ENCODE data around the gene SEMA3E. TPM values are rescaled to one million over a fixed set of nuclear protein-coding genes. Genes with fewer than 3 reads are reported as not detected.
"Not testable (repeated sequence)": the region's sequence is repeated elsewhere in the genome, so short reads cannot be mapped to it uniquely, and the experiment has no call there.

SEMA3E gene
- total RNA-seq, 1 donor from 2014 or later = 0.96 TPM

DNA sequence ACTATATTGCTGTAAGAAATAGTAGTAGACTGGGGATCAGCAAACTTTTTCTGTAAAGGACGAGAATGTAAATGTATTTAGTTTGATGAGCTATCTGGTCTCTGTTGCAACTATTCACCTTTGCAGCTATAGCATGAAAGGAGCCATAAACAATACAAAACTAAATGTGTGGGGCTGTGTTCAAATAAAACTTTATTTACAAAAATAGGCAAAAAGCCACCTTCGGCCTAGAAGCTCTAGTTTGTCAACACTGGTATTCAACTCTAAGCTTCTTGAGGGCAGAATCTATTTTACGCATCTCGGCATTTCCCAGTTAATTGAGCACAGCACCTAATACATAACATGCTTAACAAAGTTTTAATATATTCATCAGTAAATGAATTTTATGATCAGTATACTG lies 181.4 kb downstream of the SEMA3E start:
- Mint-ChIP-seq H3K4me1 (ENCODE audit: low read depth, unreplicated experiment) (peaks cover 9% of the 10 kb centered on the region), H3K36me3 (ENCODE audit: unreplicated experiment) (no peaks in the 10 kb centered on the region), H3K27me3 (ENCODE audit: unreplicated experiment) (peaks cover 3% of the 10 kb centered on the region), H3K4me3 (ENCODE audit: unreplicated experiment) (no peak overlapping the region), H3K27ac (ENCODE audit: unreplicated experiment) (no peak overlapping the region), H3K9me3 (ENCODE audit: unreplicated experiment) (no peaks in the 10 kb centered on the region)
- DNase-seq = no peak
- TF ChIP-seq, protein P1, sequence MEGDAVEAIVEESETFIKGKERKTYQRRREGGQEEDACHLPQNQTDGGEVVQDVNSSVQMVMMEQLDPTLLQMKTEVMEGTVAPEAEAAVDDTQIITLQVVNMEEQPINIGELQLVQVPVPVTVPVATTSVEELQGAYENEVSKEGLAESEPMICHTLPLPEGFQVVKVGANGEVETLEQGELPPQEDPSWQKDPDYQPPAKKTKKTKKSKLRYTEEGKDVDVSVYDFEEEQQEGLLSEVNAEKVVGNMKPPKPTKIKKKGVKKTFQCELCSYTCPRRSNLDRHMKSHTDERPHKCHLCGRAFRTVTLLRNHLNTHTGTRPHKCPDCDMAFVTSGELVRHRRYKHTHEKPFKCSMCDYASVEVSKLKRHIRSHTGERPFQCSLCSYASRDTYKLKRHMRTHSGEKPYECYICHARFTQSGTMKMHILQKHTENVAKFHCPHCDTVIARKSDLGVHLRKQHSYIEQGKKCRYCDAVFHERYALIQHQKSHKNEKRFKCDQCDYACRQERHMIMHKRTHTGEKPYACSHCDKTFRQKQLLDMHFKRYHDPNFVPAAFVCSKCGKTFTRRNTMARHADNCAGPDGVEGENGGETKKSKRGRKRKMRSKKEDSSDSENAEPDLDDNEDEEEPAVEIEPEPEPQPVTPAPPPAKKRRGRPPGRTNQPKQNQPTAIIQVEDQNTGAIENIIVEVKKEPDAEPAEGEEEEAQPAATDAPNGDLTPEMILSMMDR (IDR thresholded peaks at IDR 0.05; ENCODE audit: partially characterized antibody, unreplicated experiment) = no peak

GRCh38 chr7:83466956-83467355 lies 182.0 kb downstream of the SEMA3E start:
- H3K9me3 Mint-ChIP-seq (ENCODE audit: unreplicated experiment) = no peaks in the 10 kb centered on the region
- H3K4me1 Mint-ChIP-seq (ENCODE audit: low read depth, unreplicated experiment) = peaks cover 9% of the 10 kb centered on the region
- no peak overlapping the region for H3K27ac Mint-ChIP-seq (ENCODE audit: unreplicated experiment)
- H3K36me3 Mint-ChIP-seq (ENCODE audit: unreplicated experiment) = no peaks in the 10 kb centered on the region
- TF ChIP-seq, protein P1 (IDR thresholded peaks at IDR 0.05; ENCODE audit: partially characterized antibody, unreplicated experiment) = no peak
- DNase-seq = no peak
- H3K27me3 Mint-ChIP-seq (ENCODE audit: unreplicated experiment) = peaks cover 3% of the 10 kb centered on the region
- H3K4me3 Mint-ChIP-seq (ENCODE audit: unreplicated experiment) = no peak overlapping the region

DNA sequence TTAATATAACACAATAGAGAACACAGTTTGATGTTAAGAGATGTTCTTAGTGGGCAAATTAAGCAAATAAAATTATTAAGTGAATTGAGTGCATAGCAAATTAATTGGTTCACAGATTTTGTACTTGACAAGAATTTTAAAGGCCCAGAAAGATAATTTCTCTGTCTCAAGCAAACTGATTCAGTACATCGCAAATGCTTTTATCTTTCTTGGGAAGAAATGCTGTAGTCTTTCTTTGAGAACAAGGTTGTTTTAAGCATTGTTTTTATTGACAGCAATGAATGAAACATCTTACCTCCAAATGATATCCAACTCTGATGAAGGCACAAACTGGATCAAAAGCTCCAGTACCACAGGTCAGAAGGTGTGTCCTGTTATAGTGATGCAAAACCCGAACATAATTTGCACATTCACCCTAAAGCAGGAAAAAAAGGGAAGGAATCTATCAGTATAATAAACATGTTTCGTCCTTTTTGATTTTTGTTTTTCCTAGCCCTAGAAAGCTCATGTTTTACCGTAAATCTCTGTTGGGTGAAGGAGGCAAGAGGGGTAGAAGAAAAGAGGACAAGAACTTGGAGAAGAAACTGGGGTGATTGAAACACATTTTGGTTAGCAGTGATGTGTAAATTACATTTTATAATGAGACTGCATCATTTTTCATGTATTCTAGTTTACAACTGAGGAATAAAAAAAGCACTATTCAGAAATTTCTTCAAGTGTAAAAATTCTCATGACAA lies 182.6 kb downstream of the SEMA3E start:
- no peak for DNase-seq
- Mint-ChIP-seq H3K4me3 (ENCODE audit: unreplicated experiment) (no peak overlapping the region), H3K27ac (ENCODE audit: unreplicated experiment) (no peak overlapping the region), H3K4me1 (ENCODE audit: low read depth, unreplicated experiment) (peaks cover 9% of the 10 kb centered on the region), H3K27me3 (ENCODE audit: unreplicated experiment) (peaks cover 3% of the 10 kb centered on the region), H3K36me3 (ENCODE audit: unreplicated experiment) (no peaks in the 10 kb centered on the region), H3K9me3 (ENCODE audit: unreplicated experiment) (no peaks in the 10 kb centered on the region)
- TF ChIP-seq, protein P1 (IDR thresholded peaks at IDR 0.05; ENCODE audit: partially characterized antibody, unreplicated experiment) = no peak

GRCh38 chr7:83465643-83466042 lies 183.3 kb downstream of the SEMA3E start:
- H3K9me3 Mint-ChIP-seq (ENCODE audit: unreplicated experiment) = no peaks in the 10 kb centered on the region
- peaks cover 6% of the 10 kb centered on the region for H3K27me3 Mint-ChIP-seq (ENCODE audit: unreplicated experiment)
- H3K4me3 Mint-ChIP-seq (ENCODE audit: unreplicated experiment) = no peak overlapping the region
- no peak overlapping the region for H3K27ac Mint-ChIP-seq (ENCODE audit: unreplicated experiment)
- H3K4me1 Mint-ChIP-seq (ENCODE audit: low read depth, unreplicated experiment) = peaks cover 16% of the 10 kb centered on the region
- no peak for DNase-seq
- no peaks in the 10 kb centered on the region for H3K36me3 Mint-ChIP-seq (ENCODE audit: unreplicated experiment)
- TF ChIP-seq, protein P1 (IDR thresholded peaks at IDR 0.05; ENCODE audit: partially characterized antibody, unreplicated experiment) = no peak

- not testable (repeated sequence) for H3K9me3 Mint-ChIP-seq (ENCODE audit: unreplicated experiment); DNase-seq; H3K27me3 Mint-ChIP-seq (ENCODE audit: unreplicated experiment); H3K4me3 Mint-ChIP-seq (ENCODE audit: unreplicated experiment); H3K27ac Mint-ChIP-seq (ENCODE audit: unreplicated experiment); H3K36me3 Mint-ChIP-seq (ENCODE audit: unreplicated experiment)
- H3K4me1 Mint-ChIP-seq (ENCODE audit: low read depth, unreplicated experiment) = peaks cover 29% of the 10 kb centered on the region
Measured at GRCh38 chr7:83461820-83462219, 187.1 kb downstream of the SEMA3E start.

DNA sequence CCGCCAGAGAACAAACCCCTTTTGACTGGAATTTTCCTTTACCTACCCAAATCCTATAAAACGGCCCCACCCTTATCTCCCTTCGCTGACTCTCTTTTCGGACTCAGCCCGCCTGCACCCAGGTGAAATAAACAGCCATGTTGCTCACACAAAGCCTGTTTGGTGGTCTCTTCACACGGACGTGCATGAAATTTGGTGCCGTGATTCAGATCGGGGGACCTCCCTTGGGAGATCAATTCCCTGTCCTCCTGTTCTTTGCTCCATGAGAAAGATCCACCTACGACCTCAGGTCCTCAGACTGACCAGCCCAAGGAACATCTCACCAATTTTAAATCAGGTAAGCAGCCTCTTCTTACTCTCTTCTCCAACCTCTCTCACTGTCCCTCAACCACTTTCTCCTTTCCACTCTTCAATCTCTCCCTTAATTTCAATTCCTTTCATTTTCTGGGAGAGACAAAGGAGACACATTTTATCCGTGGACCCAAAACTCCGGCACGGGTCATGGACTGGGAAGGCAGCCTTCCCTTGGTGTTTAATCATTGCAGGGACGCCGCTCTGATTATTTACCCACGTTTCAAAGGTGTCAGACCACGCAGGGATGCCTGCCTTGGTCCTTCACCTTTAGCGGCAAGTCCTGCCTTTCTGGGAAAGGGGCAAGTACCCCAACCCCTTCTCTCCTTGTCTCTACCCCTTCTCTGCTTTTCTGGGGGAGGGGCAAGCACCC lies 188.8 kb downstream of the SEMA3E start:
- H3K9me3 Mint-ChIP-seq (ENCODE audit: unreplicated experiment); DNase-seq; H3K27me3 Mint-ChIP-seq (ENCODE audit: unreplicated experiment); H3K36me3 Mint-ChIP-seq (ENCODE audit: unreplicated experiment): not testable (repeated sequence)
- peak overlapping the region; percentile 84 for H3K4me3 Mint-ChIP-seq (ENCODE audit: unreplicated experiment)
- peak overlapping the region; percentile 45 for H3K27ac Mint-ChIP-seq (ENCODE audit: unreplicated experiment)
- H3K4me1 Mint-ChIP-seq (ENCODE audit: low read depth, unreplicated experiment) = peaks cover 29% of the 10 kb centered on the region

DNA sequence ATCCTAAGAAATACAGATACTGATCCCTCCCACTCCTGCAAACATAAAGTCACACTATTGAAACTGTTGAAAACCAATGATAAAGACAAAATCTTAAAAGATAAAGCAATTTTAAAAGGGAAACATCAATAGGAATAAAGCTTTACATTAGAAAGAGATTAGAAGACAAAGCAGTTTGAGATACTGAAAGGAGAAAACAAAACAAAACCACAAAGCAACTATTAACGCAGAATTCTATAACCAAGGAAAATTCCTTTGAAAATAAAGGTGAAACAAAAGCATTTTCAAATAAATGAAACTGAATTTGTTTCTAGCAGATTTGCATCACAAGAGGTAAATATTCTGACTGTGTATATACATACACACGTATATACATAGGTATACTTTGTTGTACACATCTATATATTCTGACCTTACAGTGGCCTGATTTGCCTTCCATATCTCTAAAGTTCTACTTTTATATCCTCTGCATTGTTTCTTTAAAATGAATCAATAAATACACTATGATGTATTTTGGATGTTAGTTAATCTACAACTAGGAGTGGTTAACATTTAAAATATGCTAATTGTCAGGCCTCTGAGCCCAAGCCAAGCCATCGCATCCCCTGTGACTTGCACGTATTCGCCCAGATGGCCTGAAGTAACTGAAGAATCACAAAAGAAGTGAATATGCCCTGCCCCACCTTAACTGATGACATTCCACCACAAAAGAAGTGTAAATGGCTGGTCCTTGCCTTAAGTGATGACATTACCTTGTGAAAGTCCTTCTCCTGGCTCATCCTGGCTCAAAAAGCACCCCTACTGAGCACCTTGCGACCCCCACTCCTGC lies 189.6 kb downstream of the SEMA3E start:
- not testable (repeated sequence) for H3K9me3 Mint-ChIP-seq (ENCODE audit: unreplicated experiment); H3K36me3 Mint-ChIP-seq (ENCODE audit: unreplicated experiment); H3K27me3 Mint-ChIP-seq (ENCODE audit: unreplicated experiment); DNase-seq
- Mint-ChIP-seq H3K4me1 (ENCODE audit: low read depth, unreplicated experiment) (peaks cover 31% of the 10 kb centered on the region), H3K4me3 (ENCODE audit: unreplicated experiment) (peak overlapping the region; percentile 84), H3K27ac (ENCODE audit: unreplicated experiment) (peak overlapping the region; percentile 45)

All from glutamatergic neuron (in vitro differentiated cells).